Measurements from ENCODE around the gene HSPG2.

HSPG2 gene

GRCh38 chr1:21878009-21878773, 58.9 kb downstream of the HSPG2 start:
- DNase-seq = no peak

- no peak for DNase-seq
These were observed 60.8 kb downstream of the HSPG2 start for GRCh38 chr1:21876267-21876666.

- DNase-seq = peak; percentile 87
These were observed 61.5 kb downstream of the HSPG2 start for GRCh38 chr1:21875621-21876063.

- peak; percentile 67 for DNase-seq
These were observed 62.1 kb downstream of the HSPG2 start for GRCh38 chr1:21874778-21875547.

- DNase-seq = peak; percentile 49
These were observed 62.8 kb downstream of the HSPG2 start for GRCh38 chr1:21874328-21874727.

GRCh38 chr1:21873761-21874160, 63.3 kb downstream of the HSPG2 start:
- no peak for DNase-seq

- no peak for DNase-seq
These were observed 63.9 kb downstream of the HSPG2 start for GRCh38 chr1:21873174-21873573.

GRCh38 chr1:21872445-21873079, 64.5 kb downstream of the HSPG2 start:
- peak; percentile 12 for DNase-seq

GRCh38 chr1:21871943-21872342, 65.2 kb downstream of the HSPG2 start:
- DNase-seq = no peak

- no peak for DNase-seq
These were observed 66.5 kb downstream of the HSPG2 start for GRCh38 chr1:21870611-21871010.

GRCh38 chr1:21869620-21870121, 67.4 kb downstream of the HSPG2 start:
- DNase-seq = peak; percentile 89

- DNase-seq = peak; percentile 64
These were observed 68.1 kb downstream of the HSPG2 start for GRCh38 chr1:21868941-21869454.

- DNase-seq = no peak
These were observed 68.6 kb downstream of the HSPG2 start for GRCh38 chr1:21868482-21868881.

GRCh38 chr1:21867451-21867996, 69.6 kb downstream of the HSPG2 start:
- DNase-seq = peak; percentile 31

GRCh38 chr1:21866707-21867043, 70.4 kb downstream of the HSPG2 start:
- no peak for DNase-seq

GRCh38 chr1:21865943-21866706, 71.0 kb downstream of the HSPG2 start:
- DNase-seq = peak; percentile 62

- no peak for DNase-seq
These were observed 71.5 kb downstream of the HSPG2 start for GRCh38 chr1:21865609-21865942.

- no peak for DNase-seq
These were observed 72.4 kb downstream of the HSPG2 start for GRCh38 chr1:21864730-21865129.

- DNase-seq = no peak
These were observed 73.1 kb downstream of the HSPG2 start for GRCh38 chr1:21863981-21864380.

- no peak for DNase-seq
These were observed 75.3 kb downstream of the HSPG2 start for GRCh38 chr1:21861602-21862429.

GRCh38 chr1:21860971-21861370, 76.1 kb downstream of the HSPG2 start:
- no peak for DNase-seq

Measured in NCI-H1092 treated with DMSO at 0.1 percent for 48 hours (cell line).